HG03045 (cell line): ENCODE measurements around the gene TSHZ2.

Experiments used
- ATAC-seq: cut with Tn5 transposase; IDR thresholded peaks from one replicate; pipeline ENCODE4 v1.9.1; 2021; ENCODE audit warnings: mild to moderate bottlenecking, moderate library complexity; ENCODE audit not compliant: unreplicated experiment

TSHZ2 gene

GRCh38 chr20:53370345-53370961 is 398.3 kb downstream of the TSHZ2 start:
- ATAC-seq: no peak

GRCh38 chr20:53371216-53371615 is 399.1 kb downstream of the TSHZ2 start:
- ATAC-seq: no peak

GRCh38 chr20:53376021-53376420 is 403.9 kb downstream of the TSHZ2 start:
- no peak for ATAC-seq

- no peak for ATAC-seq
These were observed 407.1 kb downstream of the TSHZ2 start for GRCh38 chr20:53379014-53379832.

- ATAC-seq: no peak
These were observed 407.6 kb downstream of the TSHZ2 start for GRCh38 chr20:53379833-53380120.

- no peak for ATAC-seq
These were observed 409.6 kb downstream of the TSHZ2 start for GRCh38 chr20:53381568-53382262.

- no peak for ATAC-seq
These were observed 410.2 kb downstream of the TSHZ2 start for GRCh38 chr20:53382263-53382844.

GRCh38 chr20:53383916-53384315 is 411.8 kb downstream of the TSHZ2 start:
- no peak for ATAC-seq

- no peak for ATAC-seq
These were observed 412.2 kb downstream of the TSHZ2 start for GRCh38 chr20:53384392-53384791.

- ATAC-seq: no peak
These were observed 414.0 kb downstream of the TSHZ2 start for GRCh38 chr20:53385941-53386767.

GRCh38 chr20:53387983-53388675 is 416.0 kb downstream of the TSHZ2 start:
- no peak for ATAC-seq

GRCh38 chr20:53389516-53390300 is 417.6 kb downstream of the TSHZ2 start:
- no peak for ATAC-seq

GRCh38 chr20:53390770-53391169 is 418.6 kb downstream of the TSHZ2 start:
- no peak for ATAC-seq

- ATAC-seq: no peak
These were observed 422.3 kb downstream of the TSHZ2 start for GRCh38 chr20:53394433-53394832.

- ATAC-seq: no peak
These were observed 423.2 kb downstream of the TSHZ2 start for GRCh38 chr20:53395188-53395923.

GRCh38 chr20:53399083-53399482 is 426.9 kb downstream of the TSHZ2 start:
- ATAC-seq: no peak

GRCh38 chr20:53399592-53400335 is 427.6 kb downstream of the TSHZ2 start:
- no peak for ATAC-seq
